Activated T-cell treated with anti-CD3 and anti-CD28 coated beads, Interleukin-2, amount 50 U/mL, for 1 hour (primary cell): ENCODE data around the gene RETREG2.
"Not testable (repeated sequence)": the region's sequence is repeated elsewhere in the genome, so short reads cannot be mapped to it uniquely, and the experiment has no call there.

Experiments used
- DNase-seq: peaks from one replicate; pipeline ENCODE4 v3.0.0-alpha.2; 2020

Gene RETREG2

GRCh38 chr2:219199470-219200211 lies 21.6 kb downstream of the RETREG2 start:
- no peak for DNase-seq

GRCh38 chr2:219200502-219201326 lies 22.6 kb downstream of the RETREG2 start:
- not testable (repeated sequence) for DNase-seq

DNA sequence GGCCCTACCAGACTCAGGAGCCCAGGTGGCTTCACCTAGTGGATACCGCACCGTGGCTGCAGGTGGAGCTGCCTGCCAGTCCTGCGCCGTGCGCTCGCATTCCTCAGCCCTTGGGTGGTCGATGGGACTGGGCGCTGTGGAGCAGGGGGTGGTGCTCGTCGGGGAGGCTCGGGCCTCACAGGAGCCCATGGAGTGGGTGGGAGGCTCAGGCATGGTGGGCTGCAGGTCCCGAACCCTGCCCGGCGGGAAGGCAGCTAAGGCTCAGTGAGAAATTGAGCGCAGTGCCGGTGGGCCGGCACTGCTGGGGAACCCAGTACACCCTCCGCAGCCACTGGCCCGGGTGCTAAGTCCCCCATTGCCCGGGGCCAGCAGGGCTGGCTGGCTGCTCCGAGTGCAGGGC lies 23.3 kb downstream of the RETREG2 start:
- DNase-seq: not testable (repeated sequence)

GRCh38 chr2:219204425-219205164 lies 26.5 kb downstream of the RETREG2 start:
- DNase-seq: no peak

GRCh38 chr2:219205165-219205538 lies 27.1 kb downstream of the RETREG2 start:
- DNase-seq: no peak

DNA sequence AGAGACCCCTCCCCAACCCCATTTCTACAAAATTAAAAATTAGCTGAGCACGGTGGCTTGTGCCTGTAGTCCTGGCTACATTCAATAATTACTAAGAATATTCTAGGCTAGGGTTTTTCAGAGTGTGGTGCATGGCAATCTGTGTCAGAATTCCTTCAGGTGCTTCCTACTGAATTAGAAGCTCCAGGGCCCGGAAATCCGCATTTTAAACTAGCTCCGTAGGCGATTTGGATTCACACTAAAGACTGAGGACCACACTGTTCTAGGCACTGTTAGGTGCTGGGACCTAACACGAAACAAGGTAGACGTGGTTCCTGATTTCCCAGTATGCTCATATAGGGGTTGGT lies 27.9 kb downstream of the RETREG2 start:
- DNase-seq: no peak

GRCh38 chr2:219206328-219207133 lies 28.5 kb downstream of the RETREG2 start, which contains the start of gene ZFAND2B:
ZFAND2B (plus strand) TSS chr2:219206782; CDS start chr2:219206988, 206 bp downstream.
- DNase-seq: peak; percentile 97

GRCh38 chr2:219207134-219207883 lies 29.2 kb downstream of the RETREG2 start:
- no peak for DNase-seq

- no peak for DNase-seq
These were observed 30.0 kb downstream of the RETREG2 start for GRCh38 chr2:219207884-219208740.

DNA sequence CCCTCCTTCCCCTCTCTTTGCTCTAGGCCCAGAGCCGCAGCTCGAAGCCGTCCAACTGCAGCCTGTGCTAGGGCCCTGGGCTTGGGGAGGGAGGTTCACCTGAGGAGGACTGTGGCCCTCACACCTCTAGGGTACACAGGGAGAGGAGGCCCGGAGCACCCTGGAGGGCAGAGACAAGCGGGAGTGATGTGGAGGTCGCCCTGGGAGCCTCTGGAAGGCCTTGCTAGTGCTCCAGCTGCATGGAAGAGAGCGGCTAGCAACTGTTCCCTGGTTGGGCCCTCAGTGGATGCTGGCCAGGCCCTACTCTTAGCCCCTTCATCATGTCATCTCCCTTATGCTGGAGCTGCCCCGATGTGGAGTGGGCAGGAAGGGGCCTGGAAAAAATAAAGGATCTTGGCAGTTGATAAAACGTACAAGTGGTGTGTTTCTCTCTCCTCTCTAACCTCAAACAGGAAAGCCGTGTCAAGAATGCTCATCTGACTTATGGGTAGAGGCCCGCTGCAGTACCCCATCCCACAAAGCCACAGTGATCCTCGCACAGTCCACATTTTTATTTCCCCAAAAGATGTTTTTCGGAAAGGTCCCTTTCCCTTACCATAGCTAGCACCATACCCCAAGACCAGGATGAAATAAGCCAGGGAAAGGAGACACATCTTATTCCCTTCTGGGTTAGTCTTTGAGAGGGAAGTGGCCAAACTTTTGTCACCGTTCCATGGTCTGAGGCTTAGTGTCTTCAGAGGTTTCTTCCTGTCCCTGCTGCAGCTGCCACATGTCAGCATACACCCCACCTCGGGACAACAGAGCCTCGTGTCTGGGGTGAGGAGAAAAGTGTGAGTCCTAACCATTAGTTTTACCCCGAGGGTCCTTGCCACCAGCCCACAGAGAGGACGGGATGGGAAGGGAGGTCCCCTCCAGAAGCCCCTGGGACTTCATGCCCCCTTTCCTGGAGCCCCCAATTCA lies 31.4 kb downstream of the RETREG2 start:
- no peak for DNase-seq

- DNase-seq: no peak
These were observed 32.3 kb downstream of the RETREG2 start for GRCh38 chr2:219210196-219210885.

DNA sequence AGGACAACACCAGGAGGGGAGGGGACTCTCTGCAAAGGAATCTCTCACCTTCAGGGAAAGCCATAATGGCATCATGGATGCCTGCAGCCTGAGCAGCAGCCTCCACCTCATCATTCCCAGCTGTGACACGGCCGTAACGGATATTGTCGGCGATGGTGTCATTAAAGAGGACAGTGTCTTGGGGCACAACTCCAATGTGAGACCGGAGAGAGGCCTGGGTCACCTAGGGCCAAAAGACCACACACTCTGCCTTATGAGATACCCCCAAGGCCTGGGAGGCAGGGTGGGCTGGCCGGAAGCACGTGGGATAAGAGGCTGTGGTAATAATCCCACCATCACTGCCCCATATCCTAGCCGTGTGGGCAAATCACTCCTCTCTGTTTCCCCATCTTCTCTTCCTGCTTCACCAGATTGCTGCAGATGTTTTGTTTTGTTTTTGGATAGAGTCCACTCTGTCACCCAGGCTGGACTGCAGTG lies 32.8 kb downstream of the RETREG2 start:
- no peak for DNase-seq

DNA sequence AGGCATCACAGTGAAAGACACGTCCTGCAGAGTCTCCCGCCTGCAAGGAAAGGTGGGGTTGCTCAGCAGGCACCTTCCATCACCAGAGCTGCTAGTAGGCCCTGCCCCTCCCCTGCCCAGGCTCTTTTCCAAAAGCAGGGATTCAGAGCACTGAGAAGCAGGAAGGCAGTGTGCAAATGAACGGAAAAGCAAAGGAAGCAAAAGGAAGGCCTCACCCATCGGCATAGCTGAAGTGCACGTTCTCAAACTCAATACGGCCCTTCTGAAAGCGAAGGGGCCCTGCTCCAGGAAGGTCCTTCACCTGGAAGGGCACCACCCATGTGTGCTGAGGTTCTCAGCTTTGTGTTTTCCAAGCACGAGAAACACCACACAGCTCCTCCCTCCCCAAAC lies 34.9 kb downstream of the RETREG2 start:
- no peak for DNase-seq

DNA sequence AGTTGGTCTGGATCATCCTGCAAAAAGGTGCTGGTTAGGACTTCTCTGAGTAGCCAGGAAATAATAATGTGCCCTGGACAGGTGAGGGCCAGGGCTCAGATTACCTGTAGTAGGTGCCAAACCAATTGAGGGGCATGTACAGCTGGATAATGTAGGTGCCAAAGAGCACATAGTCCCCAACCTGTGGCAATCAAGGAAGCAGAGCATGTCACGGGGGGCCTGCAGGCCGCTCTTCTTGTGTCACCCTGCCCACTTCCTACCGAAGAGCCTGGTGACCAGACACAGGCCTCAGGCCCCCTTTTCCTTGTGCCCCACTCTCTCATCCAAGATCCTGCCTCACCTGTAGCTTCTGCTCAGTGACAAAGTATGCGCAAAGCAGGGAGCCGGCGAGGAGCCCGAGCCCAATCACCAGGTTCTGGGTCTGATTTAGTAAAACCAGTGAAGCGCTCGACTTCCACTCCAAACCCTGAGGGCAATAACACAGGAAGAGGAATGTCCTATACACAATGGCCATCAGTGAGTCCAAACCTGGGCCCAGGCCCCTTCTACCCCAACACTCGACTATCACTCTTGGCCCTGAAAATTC lies 35.5 kb downstream of the RETREG2 start:
- no peak for DNase-seq

DNA sequence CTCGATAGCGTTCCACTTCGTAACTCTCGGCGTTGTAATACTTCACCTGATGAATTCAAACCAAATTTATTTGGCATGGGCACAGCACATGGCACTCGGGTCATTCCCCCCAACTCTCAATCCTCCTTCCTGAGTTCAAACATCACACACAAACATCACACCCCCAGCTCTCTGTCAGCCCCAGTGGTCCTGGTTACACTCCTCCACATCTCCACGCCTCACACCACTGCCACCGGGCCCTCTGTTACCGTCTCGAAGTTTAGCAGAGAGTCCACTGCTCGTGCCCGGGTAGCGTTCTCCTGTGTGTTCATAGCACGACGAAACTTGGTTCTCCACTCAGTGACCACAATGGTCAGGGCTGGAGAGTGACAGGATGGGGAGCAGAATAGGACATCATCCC lies 36.1 kb downstream of the RETREG2 start:
- no peak for DNase-seq

GRCh38 chr2:219214786-219215185 lies 36.7 kb downstream of the RETREG2 start:
- DNase-seq: no peak

GRCh38 chr2:219215871-219216534 lies 37.9 kb downstream of the RETREG2 start:
- DNase-seq: no peak

DNA sequence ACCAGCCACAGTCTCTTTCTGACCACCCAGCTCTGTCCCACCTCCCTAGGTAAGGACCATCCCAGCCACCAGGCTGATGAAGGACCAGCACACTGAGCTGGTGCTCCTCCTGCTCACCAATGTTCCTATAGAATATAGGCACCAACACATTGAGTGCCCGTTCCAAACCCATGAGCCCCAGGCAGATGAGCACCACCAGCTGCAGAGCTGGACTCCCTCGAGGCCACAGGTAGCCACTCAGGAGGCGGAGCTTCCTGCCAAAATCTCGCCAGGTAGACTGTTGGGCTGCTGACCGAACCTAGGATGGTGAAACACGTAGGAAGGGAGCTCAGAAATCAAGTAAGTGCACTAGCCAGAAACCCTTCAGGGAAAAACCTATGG lies 38.5 kb downstream of the RETREG2 start:
- no peak for DNase-seq
